GM19099 (cell line): ENCODE results near the gene NRROS.

Experiments used
- POLR2A ChIP-seq: IDR thresholded peaks from 3 replicates; pipeline ENCODE4 v1.6.1; 2011; ENCODE audit warnings: low read depth; ENCODE audit not compliant: insufficient read length; ENCODE audit errors: extremely low read depth

Gene NRROS

GRCh38 chr3:196639483-196640296 is at the start of gene NRROS:
Gene NRROS, plus strand, starts transcription at chr3:196639694. Its CDS starts 14,846 bp downstream, at chr3:196654540.
- peak; percentile 74 for TF ChIP-seq POLR2A

- TF ChIP-seq POLR2A, result no peak
Observed at GRCh38 chr3:196590279-196590678, 49.2 kb upstream of the NRROS start.

GRCh38 chr3:196596355-196596754 is 43.1 kb upstream of the NRROS start:
- TF ChIP-seq POLR2A, result no peak

GRCh38 chr3:196599734-196600128 is 39.8 kb upstream of the NRROS start:
- TF ChIP-seq POLR2A, result no peak

GRCh38 chr3:196600359-196600758 is 39.1 kb upstream of the NRROS start:
- TF ChIP-seq POLR2A, result no peak

- TF ChIP-seq POLR2A, result no peak
Observed at GRCh38 chr3:196602673-196603072, 36.8 kb upstream of the NRROS start.

GRCh38 chr3:196603683-196604082 is 35.8 kb upstream of the NRROS start:
- no peak for TF ChIP-seq POLR2A

- TF ChIP-seq POLR2A, result no peak
Observed at GRCh38 chr3:196604548-196604947, 34.9 kb upstream of the NRROS start.

- TF ChIP-seq POLR2A, result no peak
Observed at GRCh38 chr3:196608693-196609092, 30.8 kb upstream of the NRROS start.

- no peak for TF ChIP-seq POLR2A
Observed at GRCh38 chr3:196609343-196609775, 30.1 kb upstream of the NRROS start.

- no peak for TF ChIP-seq POLR2A
Observed at GRCh38 chr3:196609805-196610515, 29.5 kb upstream of the NRROS start.

- TF ChIP-seq POLR2A, result no peak
Observed at GRCh38 chr3:196611761-196612483, 27.6 kb upstream of the NRROS start.

GRCh38 chr3:196617256-196617655 is 22.2 kb upstream of the NRROS start:
- no peak for TF ChIP-seq POLR2A

GRCh38 chr3:196619223-196619622 is 20.3 kb upstream of the NRROS start:
- TF ChIP-seq POLR2A, result no peak

GRCh38 chr3:196620161-196620604 is 19.3 kb upstream of the NRROS start:
- no peak for TF ChIP-seq POLR2A
